Sigmoid colon (tissue), 7 donors: ENCODE results near the gene PGP. TPM values are rescaled to one million over a fixed set of nuclear protein-coding genes. Genes with fewer than 3 reads are reported as not detected.

ENCODE experiments used
- DNase-seq: peaks from one replicate; pipeline ENCODE4 v3.0.0-alpha.2; 2019
- H3K27ac ChIP-seq, 4 donors: fragments of 200-600 bp; sonication (generic); one replicate each; pipeline ENCODE4 v1.5.1; 2016 to 2019; ENCODE audit warnings: mild to moderate bottlenecking in 1 of 4
- H3K27me3 ChIP-seq, 3 donors: fragments of 200-600 bp; sonication (generic); one replicate each; pipeline ENCODE4 v1.5.1; 2019; ENCODE audit warnings: mild to moderate bottlenecking in 1 of 3
- H3K36me3 ChIP-seq, 4 donors: fragments of 200-600 bp; sonication (generic); one replicate each; pipeline ENCODE4 v1.5.1; 2016 to 2019
- H3K4me1 ChIP-seq, 4 donors: fragments of 200-600 bp; sonication (generic); one replicate each; pipeline ENCODE4 v1.5.1; 2017 to 2019
- H3K4me3 ChIP-seq, 4 donors: fragments of 200-600 bp; sonication (generic); one replicate each; pipeline ENCODE4 v1.5.1; 2017 to 2019; ENCODE audit warnings: mild to moderate bottlenecking in 2 of 4, moderate library complexity in 1 of 4
- H3K9me3 ChIP-seq, 4 donors: fragments of 200-600 bp in 3 of 4; sonication (generic) in 3 of 4; one replicate each; pipeline versions ENCODE4 v1.5.1 to v1.6.1; 2013 to 2019
- CTCF ChIP-seq, 4 experiments: fragments of 450-650 bp in 3 of 4; fragments of 200-600 bp in 1 of 4; IDR thresholded peaks; one replicate each; pipeline ENCODE4 v1.5.1; 2016 to 2019; ENCODE audit warnings: antibody characterized with exemption in 4 of 4, mild to moderate bottlenecking in 3 of 4, moderate library complexity in 2 of 4
- EP300 ChIP-seq, 4 donors: sonication (generic); formaldehyde crosslinking; IDR thresholded peaks; one replicate each; pipeline ENCODE4 v1.6.1; 2017; ENCODE audit warnings: antibody characterized with exemption in 4 of 4
- POLR2A ChIP-seq, 2 donors: fragments of 450-650 bp; IDR thresholded peaks; one replicate each; pipeline ENCODE4 v1.6.1; 2016; ENCODE audit warnings: antibody characterized with exemption in 2 of 2, mild to moderate bottlenecking in 2 of 2, moderate library complexity in 2 of 2
- POLR2AphosphoS5 ChIP-seq, 4 donors: sonication (generic); formaldehyde crosslinking; IDR thresholded peaks; one replicate each; pipeline ENCODE4 v1.6.1; 2017; ENCODE audit warnings: antibody characterized with exemption in 4 of 4
- WGBS, 2 donors: extraction: QIAGEN DNeasy Blood & Tissue Kit; methylation state at CpG; one replicate each; pipeline ENCODE4 v1.1.7; 2013; 5-methylcytosine and 5-hydroxymethylcytosine counted together
- intact Hi-C: fragments of 100-400 bp; cut with DNase I; formaldehyde crosslinking; loops from one replicate; pipeline ENCODE4 v1.15.1; 2023
- polyA plus RNA-seq, 3 donors: library from polyadenylated mRNA; stranded (reverse); fragments of 200-250 nt; gene quantifications; one replicate each; pipeline ENCODE4 v1.2.3, GENCODE V29; 2013
- total RNA-seq, 4 donors: library from RNA; depleted of rRNA; stranded (reverse); fragments of >200 nt; gene quantifications; one replicate each; pipeline ENCODE4 v1.1.0, GENCODE V29; 2016
- donor health status: healthy with polysubstance abuse.
- donor health status: Bipolar disorder and iron deficiency.
- donor health status: healthy.

Gene PGP
- total and polyA plus RNA-seq, 7 donors: 6.0 to 20.2 (median 10.3) TPM

GRCh38 chr16:2165861-2166260, 48.8 kb downstream of the PGP start:
- H3K27ac ChIP-seq: no peak overlapping the region
- H3K36me3 ChIP-seq: peaks cover 0 to 59% (median 31%) of the 10 kb centered on the region in 4 donors
- peaks cover 0 to 19% (median 13%) of the 10 kb centered on the region in 4 donors for H3K4me1 ChIP-seq
- H3K9me3 ChIP-seq: no peaks in the 10 kb centered on the region
- 96% methylated on average over 12 of the region's 12 CpGs for WGBS, 2 donors
- TF ChIP-seq EP300 (IDR thresholded peaks at IDR 0.05): no peak
- no peak for TF ChIP-seq CTCF (IDR thresholded peaks at IDR 0.05)
- no peak for TF ChIP-seq POLR2AphosphoS5 (IDR thresholded peaks at IDR 0.05)
- TF ChIP-seq POLR2A (IDR thresholded peaks at IDR 0.05): no peak
- DNase-seq: no peak
- intact Hi-C loops: no loop called here
- H3K4me3 ChIP-seq: no peak overlapping the region
- H3K27me3 ChIP-seq: no peaks in the 10 kb centered on the region

- no peak for TF ChIP-seq CTCF (IDR thresholded peaks at IDR 0.05)
- TF ChIP-seq POLR2AphosphoS5 (IDR thresholded peaks at IDR 0.05): no peak
- TF ChIP-seq POLR2A (IDR thresholded peaks at IDR 0.05): no peak
- no peak for TF ChIP-seq EP300 (IDR thresholded peaks at IDR 0.05)
- Histone ChIP-seq H3K36me3 (peaks cover 0 to 34% (median 26%) of the 10 kb centered on the region in 4 donors), H3K27ac (peak overlapping the region in 1 of 4 donors; percentile 22), H3K4me1 (peaks cover 0 to 44% (median 39%) of the 10 kb centered on the region in 4 donors), H3K4me3 (no peak overlapping the region), H3K9me3 (no peaks in the 10 kb centered on the region), H3K27me3 (no peaks in the 10 kb centered on the region)
- 31 to 77% methylated on average over 26 of the region's 26 CpGs for WGBS, 2 donors
- intact Hi-C loops: no loop called here
- no peak for DNase-seq
These were observed 51.3 kb downstream of the PGP start for GRCh38 chr16:2163211-2163881.

GRCh38 chr16:2162676-2163118, 51.9 kb downstream of the PGP start:
- 58 to 87% methylated on average over 13 of the region's 13 CpGs for WGBS, 2 donors
- H3K9me3 ChIP-seq: no peaks in the 10 kb centered on the region
- no peak overlapping the region for H3K4me3 ChIP-seq
- DNase-seq: no peak
- H3K27ac ChIP-seq: peak overlapping the region in 2 of 4 donors; percentile 22 to 90
- H3K36me3 ChIP-seq: peaks cover 0 to 27% (median 20%) of the 10 kb centered on the region in 4 donors
- intact Hi-C loops: no loop called here
- no peaks in the 10 kb centered on the region for H3K27me3 ChIP-seq
- H3K4me1 ChIP-seq: peaks cover 0 to 50% (median 45%) of the 10 kb centered on the region in 4 donors
- no peak for TF ChIP-seq CTCF (IDR thresholded peaks at IDR 0.05)

- intact Hi-C loops: no loop called here
- Histone ChIP-seq H3K4me1 (peaks cover 0 to 58% (median 53%) of the 10 kb centered on the region in 4 donors), H3K27me3 (no peaks in the 10 kb centered on the region), H3K4me3 (no peak overlapping the region), H3K9me3 (no peaks in the 10 kb centered on the region), H3K27ac (peak overlapping the region; percentile 90 to 96 (median 94)), H3K36me3 (peaks cover 0 to 20% (median 13%) of the 10 kb centered on the region in 4 donors)
- DNase-seq: no peak
- WGBS, 2 donors: 94 to 95% methylated on average over 10 of the region's 10 CpGs
- no peak for TF ChIP-seq CTCF (IDR thresholded peaks at IDR 0.05)
- no peak for TF ChIP-seq POLR2A (IDR thresholded peaks at IDR 0.05)
- no peak for TF ChIP-seq EP300 (IDR thresholded peaks at IDR 0.05)
- TF ChIP-seq POLR2AphosphoS5 (IDR thresholded peaks at IDR 0.05): no peak
These were observed 52.7 kb downstream of the PGP start for GRCh38 chr16:2161911-2162310.

Other genes starting within 250 kb of the PGP start
- gene RNF151, start 248.0 kb downstream of the PGP start, total RNA-seq: not detected
- gene RNF151, start 248.0 kb downstream of the PGP start, polyA plus RNA-seq: under 1 TPM in 1 of 3 donors, not detected in 2; 0.10 TPM
- gene TBL3, start 242.8 kb downstream of the PGP start, total RNA-seq: 10 to 100 TPM; 19.4 to 27.4 (median 26.1) TPM
- 10 to 100 TPM; 14.3 to 37.4 (median 14.4) TPM for gene TBL3, start 242.8 kb downstream of the PGP start, polyA plus RNA-seq
- not detected for gene NOXO1, start 233.4 kb downstream of the PGP start, total RNA-seq
- 10 to 100 TPM; 13.8 to 47.3 (median 15.0) TPM for gene NOXO1, start 233.4 kb downstream of the PGP start, polyA plus RNA-seq
- 10 to 100 TPM; 17.5 to 23.8 (median 21.2) TPM for gene GFER, start 230.6 kb downstream of the PGP start, total RNA-seq
- 100 to 1,000 TPM in 1 of 3 donors, 10 to 100 TPM in 2; 67.3 to 125 (median 82.9) TPM for gene GFER, start 230.6 kb downstream of the PGP start, polyA plus RNA-seq
- gene SYNGR3, start 224.9 kb downstream of the PGP start, total RNA-seq: 1 to 10 TPM in 3 of 4 donors, under 1 TPM in 1; 0.82 to 8.3 (median 6.3) TPM
- gene SYNGR3, start 224.9 kb downstream of the PGP start, polyA plus RNA-seq: 1 to 10 TPM in 2 of 3 donors, under 1 TPM in 1; 0.60 to 4.0 (median 1.2) TPM
- gene ZNF598, start 205.0 kb downstream of the PGP start, total RNA-seq: 10 to 100 TPM; 12.8 to 27.2 (median 17.7) TPM
- 10 to 100 TPM; 20.3 to 57.0 (median 21.0) TPM for gene ZNF598, start 205.0 kb downstream of the PGP start, polyA plus RNA-seq
- not detected for gene NPW, start 195.1 kb downstream of the PGP start, total RNA-seq
- gene NPW, start 195.1 kb downstream of the PGP start, polyA plus RNA-seq: under 1 TPM in 1 of 3 donors, not detected in 2; 0.71 TPM
- gene NHERF2, start 187.9 kb downstream of the PGP start, total RNA-seq: 10 to 100 TPM; 23.5 to 57.9 (median 29.5) TPM
- 100 to 1,000 TPM in 1 of 3 donors, 10 to 100 TPM in 2; 46.7 to 105 (median 65.4) TPM for gene NHERF2, start 187.9 kb downstream of the PGP start, polyA plus RNA-seq
- 10 to 100 TPM; 18.4 to 33.8 (median 25.6) TPM for gene NTHL1, start 167.0 kb downstream of the PGP start, total RNA-seq
- 10 to 100 TPM; 20.4 to 44.5 (median 35.6) TPM for gene NTHL1, start 167.0 kb downstream of the PGP start, polyA plus RNA-seq
- gene TSC2, start 166.9 kb downstream of the PGP start, total RNA-seq: 10 to 100 TPM; 25.0 to 80.9 (median 36.9) TPM
- gene TSC2, start 166.9 kb downstream of the PGP start, polyA plus RNA-seq: 10 to 100 TPM; 16.9 to 58.4 (median 31.2) TPM
- 100 to 1,000 TPM in 2 of 4 donors, 10 to 100 TPM in 2; 81.6 to 372 (median 134) TPM for gene PKD1, start 78.9 kb downstream of the PGP start, total RNA-seq
- 10 to 100 TPM; 10.6 to 61.4 (median 11.4) TPM for gene PKD1, start 78.9 kb downstream of the PGP start, polyA plus RNA-seq
- gene RAB26, start 66.2 kb downstream of the PGP start, total RNA-seq: 1 to 10 TPM in 2 of 4 donors, under 1 TPM in 1, not detected in 1; 0.68 to 3.0 (median 1.8) TPM
- 10 to 100 TPM; 13.9 to 18.8 (median 16.2) TPM for gene RAB26, start 66.2 kb downstream of the PGP start, polyA plus RNA-seq
- gene TRAF7, start 59.1 kb downstream of the PGP start, total RNA-seq: 10 to 100 TPM; 30.3 to 46.3 (median 34.9) TPM
- 10 to 100 TPM; 45.0 to 65.1 (median 63.6) TPM for gene TRAF7, start 59.1 kb downstream of the PGP start, polyA plus RNA-seq
- gene CASKIN1, start 18.2 kb downstream of the PGP start, total RNA-seq: under 1 TPM in 3 of 4 donors, not detected in 1; 0.27 to 0.55 (median 0.36) TPM
- gene CASKIN1, start 18.2 kb downstream of the PGP start, polyA plus RNA-seq: under 1 TPM; under 0.01 to 0.44 (median 0.23) TPM
- 10 to 100 TPM; 30.6 to 48.5 (median 37.1) TPM for gene MLST8, start 9.4 kb downstream of the PGP start, total RNA-seq
- gene MLST8, start 9.4 kb downstream of the PGP start, polyA plus RNA-seq: 10 to 100 TPM; 41.4 to 58.7 (median 42.0) TPM
- 10 to 100 TPM in 1 of 4 donors, 1 to 10 TPM in 3; 1.8 to 21.3 (median 4.7) TPM for gene BRICD5, start 4.0 kb downstream of the PGP start, total RNA-seq
- gene BRICD5, start 4.0 kb downstream of the PGP start, polyA plus RNA-seq: 1 to 10 TPM in 1 of 3 donors, not detected in 2; 8.3 TPM
- 10 to 100 TPM; 17.4 to 26.9 (median 22.0) TPM for gene E4F1, start 8.8 kb upstream of the PGP start, total RNA-seq
- 10 to 100 TPM; 10.8 to 25.3 (median 13.4) TPM for gene E4F1, start 8.8 kb upstream of the PGP start, polyA plus RNA-seq
- under 1 TPM in 3 of 4 donors, not detected in 1; 0.36 to 0.82 (median 0.81) TPM for gene DNASE1L2, start 21.6 kb upstream of the PGP start, total RNA-seq
- gene DNASE1L2, start 21.6 kb upstream of the PGP start, polyA plus RNA-seq: under 1 TPM in 1 of 3 donors, not detected in 2; 0.93 TPM
- gene ECI1, start 36.7 kb upstream of the PGP start, total RNA-seq: 10 to 100 TPM; 50.2 to 87.2 (median 67.0) TPM
- 100 to 1,000 TPM in 2 of 3 donors, 10 to 100 TPM in 1; 84.8 to 136 (median 121) TPM for gene ECI1, start 36.7 kb upstream of the PGP start, polyA plus RNA-seq
- 100 to 1,000 TPM; 110 to 145 (median 128) TPM for gene RNPS1, start 53.3 kb upstream of the PGP start, total RNA-seq
- gene RNPS1, start 53.3 kb upstream of the PGP start, polyA plus RNA-seq: 100 to 1,000 TPM; 111 to 171 (median 112) TPM
- gene ABCA3, start 125.9 kb upstream of the PGP start, total RNA-seq: 10 to 100 TPM in 1 of 4 donors, 1 to 10 TPM in 3; 4.9 to 21.3 (median 7.4) TPM
- 1 to 10 TPM in 1 of 3 donors, under 1 TPM in 2; 0.46 to 4.2 (median 0.60) TPM for gene ABCA3, start 125.9 kb upstream of the PGP start, polyA plus RNA-seq
- gene CCNF, start 214.6 kb upstream of the PGP start, total RNA-seq: 1 to 10 TPM in 2 of 4 donors, under 1 TPM in 2; 0.71 to 1.9 (median 1.1) TPM
- 10 to 100 TPM in 1 of 3 donors, 1 to 10 TPM in 1, under 1 TPM in 1; 0.60 to 11.6 (median 1.2) TPM for gene CCNF, start 214.6 kb upstream of the PGP start, polyA plus RNA-seq
- 1 to 10 TPM in 1 of 4 donors, not detected in 3; 8.3 TPM for gene TEDC2, start 245.3 kb upstream of the PGP start, total RNA-seq
- gene TEDC2, start 245.3 kb upstream of the PGP start, polyA plus RNA-seq: 10 to 100 TPM in 1 of 3 donors, 1 to 10 TPM in 1, under 1 TPM in 1; 0.60 to 10.6 (median 2.3) TPM